IMR-90 (cell line): ENCODE data around the gene CARNS1. TPM values are rescaled to one million over a fixed set of nuclear protein-coding genes. Genes with fewer than 3 reads are reported as not detected.

ENCODE experiments used
- ATAC-seq: fragments of 200-7000 bp; cut with Tn5 transposase; 2 replicates; pipeline ENCODE4 v1.9.1; 2020; ENCODE audit warnings: low read depth, mild to moderate bottlenecking, moderate library complexity
- BruUV-seq: library from RNA; stranded (reverse); fragments of 400-500 nt; replicated peaks from 2 replicates; lab custom pipeline; 2021; lab: Mats Ljungman, UMichigan
- CTCF ChIA-PET: fragments of 300-600 bp; formaldehyde crosslinking; extraction: SDS; loops from one replicate; lab custom pipeline; 2021; ENCODE audit warnings: antibody characterized with exemption; lab: Yijun Ruan, JAX
- POLR2A ChIA-PET: fragments of 300-600 bp; sonication (Branson Sonifier 250); formaldehyde crosslinking; loops from one replicate; lab custom pipeline; 2022; ENCODE audit warnings: antibody characterized with exemption; ENCODE audit not compliant: unreplicated experiment; lab: Charles Lee
- DNase-seq: peaks from one replicate; pipeline ENCODE4 v3.0.0; 2013
- H2AFZ ChIP-seq: replicated peaks from 2 replicates; pipeline ENCODE3; 2013; ENCODE audit warnings: low read length, mild to moderate bottlenecking; ENCODE audit not compliant: poor library complexity
- H2AK5ac ChIP-seq: 2 replicates; pipeline ENCODE4 v1.6.1; 2013; ENCODE audit warnings: low read depth, low read length, inconsistent platforms
- H2AK9ac ChIP-seq: replicated peaks from 2 replicates; pipeline ENCODE3; 2013; ENCODE audit warnings: mild to moderate bottlenecking, low read depth, low read length, moderate library complexity; ENCODE audit not compliant: poor library complexity
- H2BK120ac ChIP-seq: 2 replicates; pipeline ENCODE4 v1.6.1; 2013; ENCODE audit warnings: low read depth, low read length, inconsistent platforms
- H2BK15ac ChIP-seq: 3 replicates; pipeline ENCODE4 v1.6.1; 2013; ENCODE audit warnings: low read depth, low read length, inconsistent platforms
- H2BK20ac ChIP-seq: 2 replicates; pipeline ENCODE4 v1.6.1; 2013; ENCODE audit warnings: low read depth, mild to moderate bottlenecking, inconsistent platforms, low read length, moderate library complexity
- H2BK5ac ChIP-seq: 2 replicates; pipeline ENCODE4 v1.6.1; 2013; ENCODE audit warnings: mild to moderate bottlenecking, low read depth, low read length, inconsistent platforms; ENCODE audit not compliant: poor library complexity, severe bottlenecking
- H3K14ac ChIP-seq: replicated peaks from 2 replicates; pipeline ENCODE4 v1.6.1; 2013; ENCODE audit warnings: low read depth, low read length, inconsistent platforms
- H3K18ac ChIP-seq: 2 replicates; pipeline ENCODE4 v1.6.1; 2013; ENCODE audit warnings: low read depth, low read length, control low read depth
- H3K23ac ChIP-seq: 2 replicates; pipeline ENCODE4 v1.6.1; 2013; ENCODE audit warnings: low read depth, low read length, inconsistent platforms
- H3K27ac ChIP-seq: 2 replicates; pipeline ENCODE4 v1.5.1; 2013; ENCODE audit warnings: mild to moderate bottlenecking, control low read depth, low read length; ENCODE audit not compliant: insufficient read depth
- H3K27me3 ChIP-seq: 2 replicates; pipeline ENCODE4 v1.6.1; 2013; ENCODE audit warnings: low read length; ENCODE audit not compliant: control insufficient read depth, insufficient read depth
- H3K36me3 ChIP-seq: 2 replicates; pipeline ENCODE4 v1.6.1; 2013; ENCODE audit warnings: low read length, mixed read lengths; ENCODE audit not compliant: control insufficient read depth, insufficient read depth
- H3K4ac ChIP-seq: 2 replicates; pipeline ENCODE4 v1.6.1; 2013; ENCODE audit warnings: low read depth, low read length, inconsistent platforms
- H3K4me1 ChIP-seq: 2 replicates; pipeline ENCODE4 v1.6.1; 2013; ENCODE audit warnings: low read length, mixed read lengths; ENCODE audit not compliant: control insufficient read depth, insufficient read depth
- H3K4me2 ChIP-seq: 2 replicates; pipeline ENCODE4 v1.6.1; 2013; ENCODE audit warnings: low read depth, mild to moderate bottlenecking, control low read depth, low read length, moderate library complexity
- H3K4me3 ChIP-seq: 2 replicates; pipeline ENCODE4 v1.5.1; 2013; ENCODE audit warnings: low read depth, mild to moderate bottlenecking, control low read depth, low read length, moderate library complexity; ENCODE audit not compliant: insufficient read depth
- H3K56ac ChIP-seq: 2 replicates; pipeline ENCODE4 v1.6.1; 2013; ENCODE audit warnings: low read length, inconsistent platforms; ENCODE audit not compliant: insufficient read depth; ENCODE audit errors: extremely low read depth
- H3K79me1 ChIP-seq, 2 experiments: 2 replicates each; pipeline ENCODE4 v1.6.1; 2013; ENCODE audit warnings: low read length in 2 of 2, inconsistent platforms in 1 of 2, low read depth in 1 of 2
- H3K9ac ChIP-seq: 2 replicates; pipeline ENCODE4 v1.6.1; 2013; ENCODE audit warnings: low read depth, low read length, control low read depth
- H3K9me1 ChIP-seq: 2 replicates; pipeline ENCODE4 v1.6.1; 2013; ENCODE audit warnings: low read length, inconsistent platforms; ENCODE audit not compliant: insufficient read depth
- H3K9me3 ChIP-seq: 2 replicates; pipeline ENCODE4 v1.6.1; 2013; ENCODE audit warnings: low read length; ENCODE audit not compliant: control insufficient read depth, insufficient read depth
- H4K20me1 ChIP-seq: 2 replicates; pipeline ENCODE4 v1.6.1; 2013; ENCODE audit warnings: low read length, inconsistent platforms; ENCODE audit not compliant: insufficient read depth
- H4K5ac ChIP-seq: 2 replicates; pipeline ENCODE4 v1.6.1; 2013; ENCODE audit warnings: mild to moderate bottlenecking, low read depth, low read length, control low read depth
- H4K8ac ChIP-seq, 2 experiments: 2 replicates each; pipeline ENCODE4 v1.6.1; 2013; ENCODE audit warnings: low read depth in 2 of 2, low read length in 2 of 2, control low read depth in 1 of 2, inconsistent platforms in 1 of 2
- H4K91ac ChIP-seq: 2 replicates; pipeline ENCODE4 v1.6.1; 2013; ENCODE audit warnings: low read depth, low read length, inconsistent platforms; ENCODE audit not compliant: insufficient read depth
- CEBPB ChIP-seq: IDR thresholded peaks from 2 replicates; pipeline ENCODE4 v1.6.1; 2012; ENCODE audit warnings: low read depth, low read length, improper control_type of control experiment
- MAFK ChIP-seq: IDR thresholded peaks from 2 replicates; pipeline ENCODE4 v1.6.1; 2012; ENCODE audit warnings: low read depth, low read length, improper control_type of control experiment
- MAZ ChIP-seq: IDR thresholded peaks from 2 replicates; pipeline ENCODE4 v1.6.1; 2012; ENCODE audit warnings: low read depth, mild to moderate bottlenecking, low read length, improper control_type of control experiment, moderate library complexity, borderline replicate concordance
- NFE2L2 ChIP-seq: fragments of 150-350 bp; IDR thresholded peaks from 2 replicates; pipeline ENCODE4 v1.6.1; 2016; ENCODE audit warnings: low read depth, mild to moderate bottlenecking, low read length
- POLR2A ChIP-seq: IDR thresholded peaks from 2 replicates; pipeline ENCODE4 v1.6.1; 2012; ENCODE audit warnings: mild to moderate bottlenecking, low read depth, low read length
- RAD21 ChIP-seq: IDR thresholded peaks from 2 replicates; pipeline ENCODE4 v1.6.1; 2012; ENCODE audit warnings: low read length, improper control_type of control experiment
- SMC3 ChIP-seq: fragments of 150-350 bp; IDR thresholded peaks from 2 replicates; pipeline ENCODE4 v1.6.1; 2016; ENCODE audit warnings: low read depth, mild to moderate bottlenecking, antibody characterized with exemption, low read length, moderate library complexity
- WGBS, 2 experiments: methylation state at CpG; one replicate each; pipeline versions ENCODE4 v1.1.5 to v1.1.7; 2013; ENCODE audit warnings: missing lambda C conversion rate in 2 of 2; ENCODE audit not compliant: insufficient read length in 1 of 2; ENCODE audit errors: extremely low coverage in 2 of 2; 5-methylcytosine and 5-hydroxymethylcytosine counted together
- dilution Hi-C: fragments of 300-500 bp; cut with HindIII; formaldehyde crosslinking; loops from one replicate; pipeline ENCODE4 v1.14.3; 2018; ENCODE audit warnings: low sequenced_read_pairs; ENCODE audit not compliant: unreplicated experiment
- in situ Hi-C: fragments of 300-500 bp; cut with MboI; formaldehyde crosslinking; loops from 3 replicates; pipeline ENCODE4 v1.14.3; 2019; ENCODE audit warnings: low sequenced_read_pairs, inconsistent platforms, mixed read lengths
- intact Hi-C: fragments of 100-400 bp; cut with micrococcal nuclease; formaldehyde crosslinking; loops from 2 replicates; pipeline ENCODE4 v1.10.0; 2022
- polyA plus RNA-seq, 3 experiments: library from polyadenylated mRNA; depleted of rRNA; stranded (reverse); fragments of >200 nt; gene quantifications; 2 replicates each; pipeline ENCODE4 v1.2.3, GENCODE V29; 2012; ENCODE audit warnings: low replicate concordance in 1 of 3
- total RNA-seq: library from RNA; depleted of rRNA; stranded (reverse); fragments of >200 nt; gene quantifications from 2 replicates; pipeline ENCODE4 v1.2.3, GENCODE V29; 2012
- TF ChIP-seq, protein P1 (sequence below): conservative IDR thresholded peaks from 2 replicates; pipeline ENCODE4 v1.5.1; 2012; ENCODE audit warnings: mild to moderate bottlenecking, low read depth, low read length, improper control_type of control experiment

CARNS1 gene
- total and polyA plus RNA-seq, 2 of the 4 experiments (the other 2 are of a cell fraction): under 0.01 to 0.32 TPM

DNA sequence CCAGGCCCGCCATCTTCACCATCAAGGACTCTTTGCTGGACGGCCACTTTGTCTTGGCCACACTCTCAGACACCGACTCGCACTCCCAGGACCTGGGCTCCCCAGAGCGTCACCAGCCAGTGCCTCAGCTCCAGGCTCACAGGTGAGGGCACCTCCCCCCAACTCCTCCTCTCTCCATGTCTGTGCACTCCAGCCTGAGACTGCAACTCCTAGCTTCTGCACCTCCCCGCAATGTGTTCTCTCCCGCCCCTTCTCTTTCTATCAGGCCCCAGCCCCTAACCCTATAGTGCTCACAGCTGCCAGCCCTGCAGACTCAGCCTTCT, 19.3 kb upstream of the CARNS1 start:
- intact Hi-C loops: no loop called here
- in situ Hi-C loops: no loop called here
- Histone ChIP-seq H4K8ac (no peak overlapping the region), H4K91ac (no peak overlapping the region), H3K4me2 (no peak overlapping the region), H2AK5ac (no peak overlapping the region), H2BK5ac (no peak overlapping the region), H4K5ac (no peak overlapping the region), H3K56ac (no peak overlapping the region), H2AK9ac (no peak overlapping the region), H3K18ac (no peak overlapping the region), H3K79me1 (peaks cover 21 to 48% of the 10 kb centered on the region in 2 experiments; a peak in 3 of 4 replicates), H3K9me1 (no peaks in the 10 kb centered on the region), H2AFZ (no peak overlapping the region), H3K27ac (no peak overlapping the region), H3K9ac (no peak overlapping the region), H3K14ac (no peak overlapping the region), H2BK15ac (no peak overlapping the region), H4K20me1 (peaks cover 34% of the 10 kb centered on the region), H3K27me3 (no peaks in the 10 kb centered on the region), H3K4me1 (peaks cover 13% of the 10 kb centered on the region), H3K9me3 (no peaks in the 10 kb centered on the region), H3K4ac (no peak overlapping the region), H2BK20ac (no peak overlapping the region), H3K4me3 (no peak overlapping the region), H2BK120ac (no peak overlapping the region), H3K36me3 (peaks cover 43% of the 10 kb centered on the region), H3K23ac (no peak overlapping the region)
- TF ChIP-seq NFE2L2 (no peak), MAFK (no peak), MAZ (no peak), CEBPB (no peak), RAD21 (no peak), POLR2A (no peak), SMC3 (no peak)
- TF ChIP-seq, protein P1, sequence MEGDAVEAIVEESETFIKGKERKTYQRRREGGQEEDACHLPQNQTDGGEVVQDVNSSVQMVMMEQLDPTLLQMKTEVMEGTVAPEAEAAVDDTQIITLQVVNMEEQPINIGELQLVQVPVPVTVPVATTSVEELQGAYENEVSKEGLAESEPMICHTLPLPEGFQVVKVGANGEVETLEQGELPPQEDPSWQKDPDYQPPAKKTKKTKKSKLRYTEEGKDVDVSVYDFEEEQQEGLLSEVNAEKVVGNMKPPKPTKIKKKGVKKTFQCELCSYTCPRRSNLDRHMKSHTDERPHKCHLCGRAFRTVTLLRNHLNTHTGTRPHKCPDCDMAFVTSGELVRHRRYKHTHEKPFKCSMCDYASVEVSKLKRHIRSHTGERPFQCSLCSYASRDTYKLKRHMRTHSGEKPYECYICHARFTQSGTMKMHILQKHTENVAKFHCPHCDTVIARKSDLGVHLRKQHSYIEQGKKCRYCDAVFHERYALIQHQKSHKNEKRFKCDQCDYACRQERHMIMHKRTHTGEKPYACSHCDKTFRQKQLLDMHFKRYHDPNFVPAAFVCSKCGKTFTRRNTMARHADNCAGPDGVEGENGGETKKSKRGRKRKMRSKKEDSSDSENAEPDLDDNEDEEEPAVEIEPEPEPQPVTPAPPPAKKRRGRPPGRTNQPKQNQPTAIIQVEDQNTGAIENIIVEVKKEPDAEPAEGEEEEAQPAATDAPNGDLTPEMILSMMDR: no peak
- DNase-seq (no peak), ATAC-seq (no peak)
- 88% methylated on average over 4 of the region's 7 CpGs; no CpG with 5 or more reads in 1 of the 2 experiments for WGBS, 2 experiments
- ChIA-PET CTCF (no interaction called here), POLR2A (no interaction called here)
- no TSS peak for BruUV-seq
- dilution Hi-C loops: no loop called here
